HFF-Myc (cell line): ENCODE results near the gene NKG7.

Experiments used
- DNase-seq: peaks from one replicate; pipeline ENCODE4 v3.0.0-alpha.2; 2011; ENCODE audit warnings: low read depth; ENCODE audit errors: extremely low read depth
- H3K4me3 ChIP-seq: replicated peaks from 2 replicates; pipeline ENCODE4 v1.5.1; 2011; ENCODE audit warnings: low read depth, mild to moderate bottlenecking, control low read depth, low read length
- TF ChIP-seq, protein P1 (sequence below): IDR thresholded peaks from 2 replicates; pipeline ENCODE4 v1.5.1; 2012; ENCODE audit warnings: mild to moderate bottlenecking, low read depth, low read length, control low read depth; ENCODE audit errors: missing control alignments

The NKG7 gene

DNA sequence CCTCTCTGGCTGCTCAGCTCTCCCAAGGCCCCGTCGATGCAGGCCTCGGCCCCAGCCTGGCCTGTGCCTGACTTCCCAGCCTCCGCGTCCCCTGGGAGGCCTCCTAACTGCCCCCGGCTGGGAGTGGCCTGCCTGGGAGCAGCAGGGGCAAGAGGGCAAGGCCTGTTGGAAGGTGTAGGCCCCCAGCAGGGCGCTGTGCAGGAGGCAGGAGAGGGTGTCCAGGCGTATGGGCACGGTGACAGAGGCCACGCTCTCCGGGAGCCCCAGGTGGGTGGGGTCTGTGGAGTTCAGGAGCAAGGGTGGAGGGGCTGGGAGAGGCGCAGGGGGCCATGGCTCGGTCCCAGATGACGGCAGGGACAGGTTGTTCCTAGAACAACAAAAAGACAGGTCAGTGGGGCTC lies 16.7 kb upstream of the NKG7 start:
- TF ChIP-seq, protein P1, sequence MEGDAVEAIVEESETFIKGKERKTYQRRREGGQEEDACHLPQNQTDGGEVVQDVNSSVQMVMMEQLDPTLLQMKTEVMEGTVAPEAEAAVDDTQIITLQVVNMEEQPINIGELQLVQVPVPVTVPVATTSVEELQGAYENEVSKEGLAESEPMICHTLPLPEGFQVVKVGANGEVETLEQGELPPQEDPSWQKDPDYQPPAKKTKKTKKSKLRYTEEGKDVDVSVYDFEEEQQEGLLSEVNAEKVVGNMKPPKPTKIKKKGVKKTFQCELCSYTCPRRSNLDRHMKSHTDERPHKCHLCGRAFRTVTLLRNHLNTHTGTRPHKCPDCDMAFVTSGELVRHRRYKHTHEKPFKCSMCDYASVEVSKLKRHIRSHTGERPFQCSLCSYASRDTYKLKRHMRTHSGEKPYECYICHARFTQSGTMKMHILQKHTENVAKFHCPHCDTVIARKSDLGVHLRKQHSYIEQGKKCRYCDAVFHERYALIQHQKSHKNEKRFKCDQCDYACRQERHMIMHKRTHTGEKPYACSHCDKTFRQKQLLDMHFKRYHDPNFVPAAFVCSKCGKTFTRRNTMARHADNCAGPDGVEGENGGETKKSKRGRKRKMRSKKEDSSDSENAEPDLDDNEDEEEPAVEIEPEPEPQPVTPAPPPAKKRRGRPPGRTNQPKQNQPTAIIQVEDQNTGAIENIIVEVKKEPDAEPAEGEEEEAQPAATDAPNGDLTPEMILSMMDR: no peak
- no peak for DNase-seq
- no peak overlapping the region for H3K4me3 ChIP-seq

DNA sequence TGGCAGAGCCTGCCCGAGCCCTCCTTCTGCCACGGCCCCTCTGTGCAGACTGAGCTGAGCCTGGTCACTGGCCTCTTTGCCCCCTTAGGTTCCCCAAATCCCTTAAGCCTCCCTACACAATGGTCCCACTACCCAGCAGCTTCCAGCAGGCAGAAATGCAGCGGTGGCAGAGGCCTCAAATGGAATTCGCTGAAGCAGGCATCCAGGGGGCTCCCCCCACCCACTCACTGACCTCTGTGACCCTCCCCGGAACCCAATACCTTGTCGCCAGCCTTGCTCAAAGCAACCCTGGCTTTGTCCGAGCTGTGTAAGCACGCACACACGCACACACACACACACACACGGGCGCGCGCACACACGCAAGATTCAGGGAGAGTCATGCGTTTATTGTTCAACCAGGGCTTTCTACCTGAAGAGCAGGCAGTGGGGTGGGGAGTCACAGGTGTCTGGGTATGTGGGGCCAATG lies 15.5 kb upstream of the NKG7 start, which contains the start of gene LIM2:
Gene LIM2 (minus strand): TSS at position 51 of the 466 bp plus-strand sequence. CDS start 531 bp downstream, outside the sequence.
- no peak for DNase-seq
- no peak within 1 kb of the TSS for H3K4me3 ChIP-seq
- TF ChIP-seq, protein P1: no peak

DNA sequence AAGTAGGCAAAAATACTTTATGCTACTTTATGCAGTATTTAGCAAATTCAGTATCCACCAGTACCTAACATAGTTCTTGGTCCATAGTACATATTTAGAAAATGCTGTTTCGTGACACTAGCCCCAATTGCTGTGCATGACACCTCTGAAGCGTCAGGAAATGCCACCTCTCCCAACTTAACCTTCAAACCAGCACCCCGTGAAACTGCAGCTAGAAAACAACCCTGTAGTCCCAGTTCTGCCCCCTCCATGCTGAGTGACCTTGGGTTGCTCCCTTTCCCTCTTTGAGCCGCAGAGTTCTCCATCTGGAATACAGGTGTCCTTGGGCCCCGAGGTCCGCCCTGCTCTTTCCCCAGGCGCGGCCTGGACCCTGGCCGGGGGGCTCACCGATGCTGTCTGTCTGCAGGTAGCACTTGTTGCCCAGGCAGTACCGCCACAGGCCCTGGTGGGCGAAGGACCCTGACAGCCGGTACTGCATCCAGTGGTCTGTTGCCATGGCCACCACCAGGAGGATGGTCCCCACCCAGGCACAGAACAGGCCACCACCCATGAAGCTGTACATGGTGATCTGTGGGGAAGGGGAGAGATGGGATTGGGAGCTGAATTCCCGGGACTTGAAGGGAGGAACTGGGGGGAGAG lies 14.5 kb upstream of the NKG7 start:
- TF ChIP-seq, protein P1: no peak
- DNase-seq: no peak
- no peak overlapping the region for H3K4me3 ChIP-seq

DNA sequence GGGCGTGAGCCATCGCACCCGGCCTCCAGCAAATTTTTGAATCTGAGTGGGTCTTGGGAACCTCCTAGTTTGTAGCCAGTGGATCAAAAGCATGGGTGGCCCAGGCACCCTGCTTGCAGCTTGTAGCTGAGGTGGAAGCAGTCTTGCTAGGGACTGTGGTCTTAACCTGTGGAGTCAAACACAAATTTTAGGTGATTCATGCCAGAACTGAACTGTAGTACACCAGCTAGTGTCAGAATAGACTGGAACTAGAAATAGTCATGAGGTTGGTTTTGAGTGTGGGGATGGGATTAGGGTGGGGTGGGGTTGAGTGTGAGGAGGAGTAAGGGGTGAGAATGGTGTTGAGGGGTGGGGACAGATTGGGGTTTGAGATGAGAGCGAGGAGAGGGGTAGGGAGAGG lies 9.6 kb upstream of the NKG7 start:
- TF ChIP-seq, protein P1: no peak
- H3K4me3 ChIP-seq: no peak overlapping the region
- no peak for DNase-seq

DNA sequence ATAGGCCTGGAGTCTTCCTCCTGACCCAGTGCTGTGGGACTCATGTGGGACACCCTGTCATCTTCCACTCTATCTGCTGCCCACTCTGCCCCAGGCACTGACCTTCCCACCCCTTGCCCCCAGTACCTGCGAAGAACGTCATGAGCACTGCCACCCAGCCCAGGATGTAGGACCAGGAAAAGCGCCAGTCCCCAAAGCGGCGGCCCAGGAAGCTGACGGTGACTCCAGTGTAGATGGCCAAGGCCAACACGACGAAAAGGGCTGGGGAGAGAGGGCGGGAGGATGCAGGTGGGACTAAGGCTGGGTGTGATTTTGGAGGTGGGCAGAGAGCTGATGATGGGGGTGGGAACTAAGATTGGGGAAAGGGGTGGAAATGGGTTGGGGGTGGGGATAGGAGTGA lies 7.9 kb upstream of the NKG7 start:
- DNase-seq: no peak
- TF ChIP-seq, protein P1: no peak
- no peak overlapping the region for H3K4me3 ChIP-seq

DNA sequence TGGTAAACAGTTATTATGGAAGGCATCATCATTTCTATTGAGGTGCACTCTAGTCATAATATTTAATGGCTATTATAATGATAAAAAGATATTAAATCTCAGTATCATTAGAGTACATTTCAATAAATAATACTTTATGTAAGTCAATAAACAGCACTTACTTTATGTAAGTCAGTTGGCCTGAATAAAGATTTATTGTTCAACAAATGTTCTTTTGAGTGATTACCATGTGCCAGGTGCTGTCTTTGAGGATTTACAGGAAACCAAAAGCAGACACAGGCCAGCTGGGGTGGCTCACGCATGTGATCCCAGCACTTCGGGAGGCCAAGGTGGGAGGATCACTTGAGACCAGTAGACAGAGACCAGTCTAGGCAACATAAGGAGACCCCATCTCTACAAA lies 5.0 kb upstream of the NKG7 start:
- no peak overlapping the region for H3K4me3 ChIP-seq
- no peak for DNase-seq
- TF ChIP-seq, protein P1: no peak
